HEK293T (cell line): ENCODE results near the gene SOX13.

Source experiments
- BHLHE40 ChIP-seq: fragments of 450-650 bp; IDR thresholded peaks from 2 replicates; pipeline ENCODE4 v1.6.1; 2016; ENCODE audit warnings: mild to moderate bottlenecking, moderate library complexity, borderline replicate concordance
- ELF4 ChIP-seq: fragments of 450-650 bp; IDR thresholded peaks from 2 replicates; pipeline ENCODE4 v1.6.1; 2017; ENCODE audit warnings: antibody characterized with exemption
- FOXA1 ChIP-seq: fragments of 450-650 bp; IDR thresholded peaks from 2 replicates; pipeline ENCODE4 v1.6.1; 2016; ENCODE audit warnings: mild to moderate bottlenecking
- FOXK2 ChIP-seq: fragments of 450-650 bp; IDR thresholded peaks from 2 replicates; pipeline ENCODE4 v1.6.1; 2016; ENCODE audit warnings: mild to moderate bottlenecking
- FOXM1 ChIP-seq: fragments of 450-650 bp; IDR thresholded peaks from 2 replicates; pipeline ENCODE4 v1.6.1; 2017; ENCODE audit warnings: mild to moderate bottlenecking, borderline replicate concordance
- HDGF ChIP-seq: fragments of 450-650 bp; IDR thresholded peaks from 2 replicates; pipeline ENCODE4 v1.6.1; 2017; ENCODE audit warnings: antibody characterized with exemption, borderline replicate concordance
- NFRKB ChIP-seq: fragments of 450-650 bp; IDR thresholded peaks from 2 replicates; pipeline ENCODE4 v1.6.1; 2016; ENCODE audit warnings: mild to moderate bottlenecking, moderate library complexity
- SP1 ChIP-seq: fragments of 450-650 bp; IDR thresholded peaks from 2 replicates; pipeline ENCODE4 v1.6.1; 2017
- SUZ12 ChIP-seq: fragments of 450-650 bp; IDR thresholded peaks from 2 replicates; pipeline ENCODE4 v1.6.1; 2016; ENCODE audit warnings: mild to moderate bottlenecking
- ZNF384 ChIP-seq: fragments of 450-650 bp; IDR thresholded peaks from 2 replicates; pipeline ENCODE4 v1.6.1; 2016
- TF ChIP-seq, protein P1 (sequence below): fragments of 450-650 bp; IDR thresholded peaks from 2 replicates; pipeline ENCODE4 v1.6.1; 2016

DNA sequence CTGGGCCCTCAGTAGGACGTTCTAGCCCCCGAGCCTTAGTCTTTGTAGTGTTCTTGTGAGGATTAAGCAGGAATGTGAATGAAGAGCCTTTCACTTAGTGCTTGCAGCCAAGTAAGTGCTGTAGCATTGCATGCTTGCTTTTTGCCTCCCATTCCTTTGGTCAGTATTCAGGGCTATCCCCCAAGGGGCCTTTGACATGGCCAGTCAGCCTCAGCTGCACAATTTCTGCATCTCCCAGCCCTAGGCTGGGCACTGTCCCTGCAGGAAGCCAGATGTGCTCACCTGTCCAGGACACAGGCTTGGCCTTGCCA, 30.5 kb downstream of the SOX13 start:
- TF ChIP-seq, protein P1, sequence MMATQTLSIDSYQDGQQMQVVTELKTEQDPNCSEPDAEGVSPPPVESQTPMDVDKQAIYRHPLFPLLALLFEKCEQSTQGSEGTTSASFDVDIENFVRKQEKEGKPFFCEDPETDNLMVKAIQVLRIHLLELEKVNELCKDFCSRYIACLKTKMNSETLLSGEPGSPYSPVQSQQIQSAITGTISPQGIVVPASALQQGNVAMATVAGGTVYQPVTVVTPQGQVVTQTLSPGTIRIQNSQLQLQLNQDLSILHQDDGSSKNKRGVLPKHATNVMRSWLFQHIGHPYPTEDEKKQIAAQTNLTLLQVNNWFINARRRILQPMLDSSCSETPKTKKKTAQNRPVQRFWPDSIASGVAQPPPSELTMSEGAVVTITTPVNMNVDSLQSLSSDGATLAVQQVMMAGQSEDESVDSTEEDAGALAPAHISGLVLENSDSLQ: no peak
- TF ChIP-seq BHLHE40 (no peak), NFRKB (no peak), FOXM1 (no peak), FOXA1 (no peak), SP1 (no peak), SUZ12 (no peak), ZNF384 (no peak), FOXK2 (no peak), ELF4 (no peak), HDGF (no peak)
